ENCODE data around the gene GAK. TPM values are rescaled to one million over a fixed set of nuclear protein-coding genes. Genes with fewer than 3 reads are reported as not detected.
A peak's percentile ranks its signal among the peaks of the same experiment; 100 is the strongest.

Gene GAK
- total and polyA plus RNA-seq, 7 donors: 40.8 to 494 (median 124) TPM

- H3K36me3 ChIP-seq: no peaks in the 10 kb centered on the region
- peak; percentile 94 for DNase-seq
- H3K4me3 ChIP-seq: peak within 1 kb of the TSS; percentile 58 to 87 (median 82)
- peak within 1 kb of the TSS; percentile 8 to 57 (median 44) for H3K27ac ChIP-seq
- no peak for TF ChIP-seq POLR2A (IDR thresholded peaks at IDR 0.05)
- no peak for TF ChIP-seq EP300 (IDR thresholded peaks at IDR 0.05)
- no peak for TF ChIP-seq POLR2AphosphoS5 (IDR thresholded peaks at IDR 0.05)
- TF ChIP-seq CTCF (IDR thresholded peaks at IDR 0.05): no peak
- 27 to 35% methylated on average over 123 of the region's 123 CpGs for WGBS, 2 donors
- H3K4me1 ChIP-seq: peaks cover 0 to 28% (median 25%) of the 10 kb centered on the region in 4 donors
- no peaks in the 10 kb centered on the region for H3K9me3 ChIP-seq
- intact Hi-C loops (cut with DNase I): loop anchor here (2.0 kb wide), 2 partner anchors 35 to 41 kb away; partner anchors contain the start of genes GAK and TMEM175
- peaks cover 0 to 4% (median under 1%) of the 10 kb centered on the region in 3 donors for H3K27me3 ChIP-seq
Observed at GRCh38 chr4:973431-974397, 41.6 kb upstream of the GAK start, which contains the start of gene DGKQ. Gene DGKQ, minus strand, starts transcription at chr4:973569. Its CDS starts 87 bp downstream, at chr4:973482.

- intact Hi-C loops (cut with DNase I): loop anchor here (2.0 kb wide), 2 partner anchors 36 to 40 kb away; partner anchors contain the start of genes GAK and TMEM175
- Histone ChIP-seq H3K4me3 (peak overlapping the region; percentile 58 to 87 (median 82)), H3K9me3 (no peaks in the 10 kb centered on the region), H3K27me3 (peaks cover 0 to 13% (median 9%) of the 10 kb centered on the region in 3 donors), H3K36me3 (no peaks in the 10 kb centered on the region), H3K27ac (peak overlapping the region in 2 of 4 donors; percentile 50 to 57), H3K4me1 (peaks cover 0 to 35% (median 31%) of the 10 kb centered on the region in 4 donors)
- 1% methylated on average over 65 of the region's 65 CpGs for WGBS, 2 donors
- DNase-seq: no peak
- TF ChIP-seq CTCF (IDR thresholded peaks at IDR 0.05) (no peak), EP300 (IDR thresholded peaks at IDR 0.05) (no peak), POLR2A (IDR thresholded peaks at IDR 0.05) (no peak), POLR2AphosphoS5 (IDR thresholded peaks at IDR 0.05) (no peak)
Observed at GRCh38 chr4:972651-973424, 40.7 kb upstream of the GAK start.

DNA sequence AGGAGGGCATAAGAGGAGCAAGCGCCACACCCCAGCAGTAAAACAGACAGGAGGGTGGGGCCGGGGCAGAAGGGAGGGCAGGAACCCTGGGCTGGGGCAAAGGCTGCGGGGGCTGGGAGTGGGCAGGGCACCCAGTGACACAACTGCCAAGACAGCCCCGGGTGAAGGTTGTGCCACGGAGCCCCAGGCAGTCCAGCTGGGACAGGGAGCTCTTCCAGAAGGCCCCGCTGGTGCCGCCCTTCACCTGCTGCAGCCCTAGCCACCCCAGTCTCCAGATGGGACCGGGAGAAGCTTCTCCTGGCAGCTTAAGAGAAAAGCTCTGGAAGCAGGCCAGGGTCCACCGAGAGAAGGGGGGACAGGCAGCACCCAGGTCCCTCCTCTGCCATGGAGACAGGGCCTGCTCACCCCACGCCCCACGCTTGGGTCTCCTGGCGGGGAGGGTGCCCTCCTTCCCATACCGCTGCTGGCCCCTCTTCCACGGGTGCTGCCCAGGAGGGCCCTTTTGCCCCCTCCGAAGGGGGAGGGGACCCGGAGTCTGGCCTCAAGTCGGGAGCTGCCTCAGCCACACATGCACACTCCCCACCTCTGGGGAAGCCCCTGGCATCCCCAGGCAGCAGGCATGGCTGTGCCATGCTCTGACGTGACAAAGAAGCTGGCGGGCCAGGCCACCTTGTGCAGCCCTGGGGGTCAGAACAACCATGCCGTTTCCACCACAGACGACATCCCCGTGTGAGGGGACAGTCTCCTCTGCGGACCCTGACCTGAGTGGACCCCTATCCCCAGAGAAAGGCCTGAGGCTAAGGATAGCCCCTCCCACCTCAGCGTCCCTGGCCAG, 39.8 kb upstream of the GAK start:
- 12 to 56% methylated on average over 24 of the region's 24 CpGs for WGBS, 2 donors

More for the DNA sequence above, 39.8 kb upstream of the GAK start:
- Histone ChIP-seq H3K27ac (no peak overlapping the region), H3K9me3 (no peaks in the 10 kb centered on the region), H3K4me3 (peak overlapping the region; percentile 58 to 87 (median 82)), H3K27me3 (peaks cover 0 to 17% (median 16%) of the 10 kb centered on the region in 3 donors), H3K36me3 (no peaks in the 10 kb centered on the region), H3K4me1 (peaks cover 0 to 40% (median 36%) of the 10 kb centered on the region in 4 donors)
- intact Hi-C loops (cut with DNase I): loop anchor here (2.0 kb wide), 2 partner anchors 37 to 39 kb away; partner anchors contain the start of genes GAK and TMEM175
- DNase-seq: no peak
- TF ChIP-seq CTCF (IDR thresholded peaks at IDR 0.05) (no peak), POLR2A (IDR thresholded peaks at IDR 0.05) (peak in 1 of 2 donors; percentile 49), EP300 (IDR thresholded peaks at IDR 0.05) (no peak), POLR2AphosphoS5 (IDR thresholded peaks at IDR 0.05) (peak in 1 of 4 donors; percentile 23)
